Right lobe of liver (tissue), 6 donors: Measurements from ENCODE around the gene YES1. TPM values are rescaled to one million over a fixed set of nuclear protein-coding genes. Genes with fewer than 3 reads are reported as not detected.

Experiments
- ATAC-seq, 4 donors: fragments of 200-7000 bp; cut with Tn5 transposase; one replicate each; pipeline ENCODE4 v1.9.1; 2020; ENCODE audit warnings: mild to moderate bottlenecking in 4 of 4, moderate library complexity in 4 of 4
- DNase-seq, 3 donors: peaks; one replicate each; pipeline ENCODE4 v3.0.0-alpha.2; 2020
- H3K27ac ChIP-seq, 3 donors: fragments of 200-600 bp; one replicate each; pipeline ENCODE4 v1.8.0; 2022
- H3K27me3 ChIP-seq, 2 donors: fragments of 200-600 bp; one replicate each; pipeline ENCODE4 v1.8.0; 2022
- H3K36me3 ChIP-seq, 4 donors: fragments of 200-600 bp; sonication (generic) in 1 of 4; one replicate each; pipeline versions ENCODE4 v1.5.1 to v1.8.0; 2017 to 2022; ENCODE audit warnings: control low read depth in 1 of 4
- H3K4me1 ChIP-seq, 4 donors: fragments of 200-600 bp; sonication (generic) in 1 of 4; one replicate each; pipeline versions ENCODE4 v1.5.1 to v1.8.0; 2017 to 2022; ENCODE audit warnings: control low read depth in 1 of 4
- H3K4me3 ChIP-seq, 3 donors: fragments of 200-600 bp; one replicate each; pipeline ENCODE4 v1.8.0; 2022
- H3K9me3 ChIP-seq, 4 donors: fragments of 200-600 bp; sonication (generic) in 1 of 4; one replicate each; pipeline versions ENCODE4 v1.5.1 to v1.8.0; 2017 to 2022; ENCODE audit warnings: control low read depth in 1 of 4
- CTCF ChIP-seq, 4 donors: fragments of 200-600 bp in 3 of 4; fragments of 450-650 bp in 1 of 4; IDR thresholded peaks; one replicate each; pipeline versions ENCODE4 v1.5.1 to v1.8.0; 2016 to 2022; ENCODE audit warnings: antibody characterized with exemption in 4 of 4, mild to moderate bottlenecking in 2 of 4
- POLR2A ChIP-seq: fragments of 450-650 bp; IDR thresholded peaks from one replicate; pipeline ENCODE4 v1.6.1; 2017; ENCODE audit warnings: antibody characterized with exemption, mild to moderate bottlenecking
- WGBS: methylation state at CpG from one replicate; pipeline ENCODE4 v1.1.6; 2018; ENCODE audit warnings: low coverage, low lambda C conversion rate; ENCODE audit not compliant: insufficient coverage; ENCODE audit errors: missing lambda C conversion rate; 5-methylcytosine and 5-hydroxymethylcytosine counted together
- intact Hi-C, 2 donors: fragments of 100-400 bp; cut with DNase I; formaldehyde crosslinking; loops; one replicate each; pipeline versions ENCODE4 v1.11.2 to v1.14.1; 2022
- total RNA-seq, 6 experiments: library from RNA; depleted of rRNA in 2 of 6; stranded (reverse); fragments of >200 nt in 2 of 6; fragmentation: NEBNext Ultra II Directional in 3 of 6; extraction: Animal tissue kit (Norgen Biotek cat#: 25700) in 3 of 6; gene quantifications; one replicate each; pipeline versions ENCODE4 v1.1.0 to v1.2.4, GENCODE V29; 2016 to 2023
- donor health status: DM: no; HTN: yes; CAD: no.
- donor health status: DM: no; HTN: no; CAD: no.
- donor health status: DM: no; HTN: no; CAD: no.
- donor health status: DM: no; HTN: yes; CAD: no.
- donor health status: DM: no; HTN: yes; CAD: no.

YES1 gene
- total RNA-seq, 6 experiments from 2014 or later, result 30.6 to 79.8 (median 43.2) TPM

- intact Hi-C loops, result no loop called here
- H3K27ac ChIP-seq, result no peak overlapping the region
- no peak for ATAC-seq
- no peak overlapping the region for H3K4me3 ChIP-seq
- DNase-seq, result no peak
- H3K36me3 ChIP-seq, result peaks cover 0 to 68% (median 27%) of the 10 kb centered on the region in 4 donors
- WGBS, result 86% methylated on average over 12 of the region's 14 CpGs
- no peaks in the 10 kb centered on the region for H3K9me3 ChIP-seq
- H3K27me3 ChIP-seq, result no peaks in the 10 kb centered on the region
- H3K4me1 ChIP-seq, result peaks cover 0 to 3% (median under 1%) of the 10 kb centered on the region in 4 donors
- TF ChIP-seq POLR2A, result no peak
- TF ChIP-seq CTCF (IDR thresholded peaks at IDR 0.05), result no peak
Observed at GRCh38 chr18:677951-678381, 134.1 kb downstream of the YES1 start.

- no peak for TF ChIP-seq CTCF (IDR thresholded peaks at IDR 0.05)
- TF ChIP-seq POLR2A, result no peak
- WGBS, result 18% methylated on average over 1 of the region's 4 CpGs
- Histone ChIP-seq H3K36me3 (peaks cover 0 to 68% (median 31%) of the 10 kb centered on the region in 4 donors), H3K27me3 (no peaks in the 10 kb centered on the region), H3K4me1 (no peaks in the 10 kb centered on the region), H3K4me3 (no peak overlapping the region), H3K9me3 (no peaks in the 10 kb centered on the region), H3K27ac (no peak overlapping the region)
- ATAC-seq (no peak), DNase-seq (no peak)
- intact Hi-C loops, result no loop called here
Observed at GRCh38 chr18:677145-677544, 134.9 kb downstream of the YES1 start.

- intact Hi-C loops, result no loop called here
- ATAC-seq (no peak), DNase-seq (no peak)
- Histone ChIP-seq H3K4me3 (no peak overlapping the region), H3K27me3 (no peaks in the 10 kb centered on the region), H3K27ac (no peak overlapping the region), H3K4me1 (no peaks in the 10 kb centered on the region), H3K9me3 (no peaks in the 10 kb centered on the region), H3K36me3 (peaks cover 0 to 67% (median 30%) of the 10 kb centered on the region in 4 donors)
- TF ChIP-seq POLR2A (no peak), CTCF (IDR thresholded peaks at IDR 0.05) (no peak)
- 90% methylated on average over 2 of the region's 3 CpGs for WGBS
Observed at GRCh38 chr18:676736-677135, 135.3 kb downstream of the YES1 start.

- Histone ChIP-seq H3K9me3 (no peaks in the 10 kb centered on the region), H3K36me3 (peaks cover 0 to 72% (median 28%) of the 10 kb centered on the region in 4 donors), H3K4me3 (no peak overlapping the region), H3K27ac (no peak overlapping the region), H3K4me1 (no peaks in the 10 kb centered on the region), H3K27me3 (no peaks in the 10 kb centered on the region)
- DNase-seq (no peak), ATAC-seq (no peak)
- WGBS, result 80% methylated on average over 2 of the region's 5 CpGs
- TF ChIP-seq POLR2A (no peak), CTCF (IDR thresholded peaks at IDR 0.05) (no peak)
- intact Hi-C loops, result no loop called here
Observed at GRCh38 chr18:676069-676468, 136.0 kb downstream of the YES1 start.

GRCh38 chr18:675307-675706 lies 136.7 kb downstream of the YES1 start:
- WGBS, result 89% methylated on average over 4 of the region's 7 CpGs
- Histone ChIP-seq H3K27me3 (no peaks in the 10 kb centered on the region), H3K36me3 (peaks cover 0 to 80% (median 28%) of the 10 kb centered on the region in 4 donors), H3K4me1 (no peaks in the 10 kb centered on the region), H3K27ac (no peak overlapping the region), H3K9me3 (no peaks in the 10 kb centered on the region), H3K4me3 (no peak overlapping the region)
- intact Hi-C loops, result no loop called here
- TF ChIP-seq POLR2A, result no peak
- TF ChIP-seq CTCF (IDR thresholded peaks at IDR 0.05), result no peak
- DNase-seq, result no peak
- ATAC-seq, result no peak
